ENCODE results near the gene ADARB1. TPM values are rescaled to one million over a fixed set of nuclear protein-coding genes. Genes with fewer than 3 reads are reported as not detected.

Gene ADARB1
- total RNA-seq, 1 experiment from 2014 or later = 31.9 TPM

- Histone ChIP-seq H3K4me3 (ENCODE audit: low read depth, low read length, poor library complexity, severe bottlenecking) (no peak overlapping the region), H3K36me3 (ENCODE audit: insufficient read depth, low read length, poor library complexity, severe bottlenecking) (no peaks in the 10 kb centered on the region), H3K27ac (ENCODE audit: low read depth, low read length, poor library complexity, severe bottlenecking) (no peak overlapping the region), H3K9me3 (ENCODE audit: low read depth, low read length, poor library complexity, severe bottlenecking) (no peaks in the 10 kb centered on the region), H3K4me1 (ENCODE audit: insufficient read depth, low read length, poor library complexity, severe bottlenecking) (peaks cover 18% of the 10 kb centered on the region), H3K27me3 (replicated peaks; ENCODE audit: insufficient read depth, low read depth, low read length, poor library complexity) (no peaks in the 10 kb centered on the region)
- no peak for TF ChIP-seq EZH2 (IDR thresholded peaks at IDR 0.05; ENCODE audit: borderline replicate concordance, low read depth, low read length, poor library complexity, severe bottlenecking)
- TF ChIP-seq, protein P1, sequence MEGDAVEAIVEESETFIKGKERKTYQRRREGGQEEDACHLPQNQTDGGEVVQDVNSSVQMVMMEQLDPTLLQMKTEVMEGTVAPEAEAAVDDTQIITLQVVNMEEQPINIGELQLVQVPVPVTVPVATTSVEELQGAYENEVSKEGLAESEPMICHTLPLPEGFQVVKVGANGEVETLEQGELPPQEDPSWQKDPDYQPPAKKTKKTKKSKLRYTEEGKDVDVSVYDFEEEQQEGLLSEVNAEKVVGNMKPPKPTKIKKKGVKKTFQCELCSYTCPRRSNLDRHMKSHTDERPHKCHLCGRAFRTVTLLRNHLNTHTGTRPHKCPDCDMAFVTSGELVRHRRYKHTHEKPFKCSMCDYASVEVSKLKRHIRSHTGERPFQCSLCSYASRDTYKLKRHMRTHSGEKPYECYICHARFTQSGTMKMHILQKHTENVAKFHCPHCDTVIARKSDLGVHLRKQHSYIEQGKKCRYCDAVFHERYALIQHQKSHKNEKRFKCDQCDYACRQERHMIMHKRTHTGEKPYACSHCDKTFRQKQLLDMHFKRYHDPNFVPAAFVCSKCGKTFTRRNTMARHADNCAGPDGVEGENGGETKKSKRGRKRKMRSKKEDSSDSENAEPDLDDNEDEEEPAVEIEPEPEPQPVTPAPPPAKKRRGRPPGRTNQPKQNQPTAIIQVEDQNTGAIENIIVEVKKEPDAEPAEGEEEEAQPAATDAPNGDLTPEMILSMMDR (conservative IDR thresholded peaks at IDR 0.05; ENCODE audit: low read depth, low read length) = no peak
- CTCF ChIA-PET = no interaction called here
- intact Hi-C loops (cut with micrococcal nuclease; ENCODE audit: unreplicated experiment) = no loop called here
- BruUV-seq (replicated peaks) = no TSS peak
- no peak for DNase-seq (ENCODE audit: low spot score)
- POLR2A ChIA-PET (ENCODE audit: low non-redundant PET) = no interaction called here
Measured at GRCh38 chr21:45163413-45164123, 89.2 kb downstream of the ADARB1 start.

DNA sequence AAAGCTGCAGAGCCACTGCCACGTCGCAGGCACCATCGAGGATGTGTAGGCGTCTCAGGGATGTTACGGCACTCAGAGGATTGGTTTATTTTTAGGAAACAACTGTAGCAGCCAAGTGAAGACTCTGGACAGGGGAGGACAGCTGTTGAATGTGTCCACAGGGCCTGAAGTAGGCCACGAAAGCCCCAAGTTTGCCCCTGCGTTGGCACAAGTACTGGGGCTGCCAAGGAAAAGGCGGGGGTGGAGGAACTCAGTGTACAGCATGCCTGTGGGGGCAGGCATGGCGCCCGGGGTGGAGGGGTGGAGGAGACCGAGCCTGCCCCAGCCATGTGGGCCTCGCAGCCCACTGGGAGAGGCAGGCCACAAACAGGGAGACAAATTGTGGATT, 89.7 kb downstream of the ADARB1 start:
- POLR2A ChIA-PET (ENCODE audit: low non-redundant PET) = no interaction called here

GRCh38 chr21:45164838-45165237, 90.5 kb downstream of the ADARB1 start:
- no TSS peak for BruUV-seq (replicated peaks)
- POLR2A ChIA-PET (ENCODE audit: low non-redundant PET) = no interaction called here
- peaks cover 31% of the 10 kb centered on the region for H3K4me1 ChIP-seq (ENCODE audit: insufficient read depth, low read length, poor library complexity, severe bottlenecking)
- no peaks in the 10 kb centered on the region for H3K9me3 ChIP-seq (ENCODE audit: low read depth, low read length, poor library complexity, severe bottlenecking)
- H3K27me3 ChIP-seq (replicated peaks; ENCODE audit: insufficient read depth, low read depth, low read length, poor library complexity) = no peaks in the 10 kb centered on the region
- CTCF ChIA-PET = no interaction called here
- H3K27ac ChIP-seq (ENCODE audit: low read depth, low read length, poor library complexity, severe bottlenecking) = no peak overlapping the region
- no peak overlapping the region for H3K4me3 ChIP-seq (ENCODE audit: low read depth, low read length, poor library complexity, severe bottlenecking)
- DNase-seq (ENCODE audit: low spot score) = no peak
- intact Hi-C loops (cut with micrococcal nuclease; ENCODE audit: unreplicated experiment) = no loop called here
- TF ChIP-seq EZH2 (IDR thresholded peaks at IDR 0.05; ENCODE audit: borderline replicate concordance, low read depth, low read length, poor library complexity, severe bottlenecking) = no peak
- TF ChIP-seq, protein P1 (conservative IDR thresholded peaks at IDR 0.05; ENCODE audit: low read depth, low read length) = no peak
- no peaks in the 10 kb centered on the region for H3K36me3 ChIP-seq (ENCODE audit: insufficient read depth, low read length, poor library complexity, severe bottlenecking)

More for the DNA sequence above, 89.7 kb downstream of the ADARB1 start:
- Histone ChIP-seq H3K36me3 (ENCODE audit: insufficient read depth, low read length, poor library complexity, severe bottlenecking) (no peaks in the 10 kb centered on the region), H3K27me3 (replicated peaks; ENCODE audit: insufficient read depth, low read depth, low read length, poor library complexity) (no peaks in the 10 kb centered on the region), H3K9me3 (ENCODE audit: low read depth, low read length, poor library complexity, severe bottlenecking) (no peaks in the 10 kb centered on the region), H3K4me1 (ENCODE audit: insufficient read depth, low read length, poor library complexity, severe bottlenecking) (peaks cover 24% of the 10 kb centered on the region), H3K4me3 (ENCODE audit: low read depth, low read length, poor library complexity, severe bottlenecking) (no peak overlapping the region), H3K27ac (ENCODE audit: low read depth, low read length, poor library complexity, severe bottlenecking) (no peak overlapping the region)
- TF ChIP-seq, protein P1 (conservative IDR thresholded peaks at IDR 0.05; ENCODE audit: low read depth, low read length) = no peak
- no peak for TF ChIP-seq EZH2 (IDR thresholded peaks at IDR 0.05; ENCODE audit: borderline replicate concordance, low read depth, low read length, poor library complexity, severe bottlenecking)
- intact Hi-C loops (cut with micrococcal nuclease; ENCODE audit: unreplicated experiment) = no loop called here
- no TSS peak for BruUV-seq (replicated peaks)
- DNase-seq (ENCODE audit: low spot score) = no peak
- CTCF ChIA-PET = no interaction called here
